H9 (cell line): ENCODE measurements around the gene PLD1. TPM values are rescaled to one million over a fixed set of nuclear protein-coding genes. Genes with fewer than 3 reads are reported as not detected.

Experiments used
- DNase-seq: peaks from one replicate; pipeline ENCODE4 v3.0.0-alpha.2; 2017
- H2AFZ ChIP-seq: one replicate; pipeline ENCODE4 v1.6.1; 2013; ENCODE audit warnings: mild to moderate bottlenecking, low read length, control low read depth, moderate library complexity
- H2AK5ac ChIP-seq: 2 replicates; pipeline ENCODE4 v1.6.1; 2013; ENCODE audit warnings: low read length, control low read depth, mixed read lengths; ENCODE audit not compliant: insufficient read length
- H2BK120ac ChIP-seq: one replicate; pipeline ENCODE4 v1.6.1; 2013; ENCODE audit warnings: low read depth, mild to moderate bottlenecking, low read length, control low read depth, inconsistent platforms; ENCODE audit not compliant: poor library complexity, severe bottlenecking
- H2BK12ac ChIP-seq: 2 replicates; pipeline ENCODE4 v1.6.1; 2013; ENCODE audit warnings: low read length, control low read depth, mixed read lengths, low read depth; ENCODE audit not compliant: insufficient read length
- H2BK15ac ChIP-seq: 2 replicates; pipeline ENCODE4 v1.6.1; 2013; ENCODE audit warnings: low read depth, low read length, control low read depth
- H2BK20ac ChIP-seq: one replicate; pipeline ENCODE4 v1.6.1; 2013; ENCODE audit warnings: low read depth, mild to moderate bottlenecking, low read length, control low read depth, inconsistent platforms; ENCODE audit not compliant: poor library complexity, severe bottlenecking
- H2BK5ac ChIP-seq: 2 replicates; pipeline ENCODE4 v1.6.1; 2013; ENCODE audit warnings: low read length, control low read depth, mixed read lengths; ENCODE audit not compliant: insufficient read length
- H3K14ac ChIP-seq: 2 replicates; pipeline ENCODE4 v1.6.1; 2013; ENCODE audit warnings: low read length, control low read depth; ENCODE audit not compliant: insufficient read depth
- H3K18ac ChIP-seq: 2 replicates; pipeline ENCODE4 v1.6.1; 2013; ENCODE audit warnings: low read depth, mild to moderate bottlenecking, mixed read lengths, low read length, control low read depth; ENCODE audit not compliant: insufficient read length
- H3K23ac ChIP-seq: 2 replicates; pipeline ENCODE4 v1.6.1; 2013; ENCODE audit warnings: low read length, control low read depth, mixed read lengths, low read depth; ENCODE audit not compliant: insufficient read length
- H3K23me2 ChIP-seq: 2 replicates; pipeline ENCODE4 v1.6.1; 2013; ENCODE audit warnings: low read depth, mild to moderate bottlenecking, mixed read lengths, low read length, control low read depth; ENCODE audit not compliant: insufficient read length, poor library complexity, severe bottlenecking
- H3K27ac ChIP-seq: 2 replicates; pipeline ENCODE4 v1.5.1; 2013; ENCODE audit warnings: low read length, control low read depth, mixed read lengths, low read depth; ENCODE audit not compliant: insufficient read length
- H3K27me3 ChIP-seq: 2 replicates; pipeline ENCODE4 v1.6.1; 2013; ENCODE audit warnings: low read length, control low read depth, inconsistent platforms; ENCODE audit not compliant: insufficient read depth
- H3K4ac ChIP-seq: 2 replicates; pipeline ENCODE4 v1.6.1; 2013; ENCODE audit warnings: low read depth, mild to moderate bottlenecking, control low read depth, inconsistent platforms, low read length, moderate library complexity
- H3K4me1 ChIP-seq: 2 replicates; pipeline ENCODE4 v1.6.1; 2013; ENCODE audit warnings: low read length, control low read depth, inconsistent platforms; ENCODE audit not compliant: insufficient read depth
- H3K4me2 ChIP-seq: 2 replicates; pipeline ENCODE4 v1.6.1; 2013; ENCODE audit warnings: low read length, control low read depth, mixed read lengths; ENCODE audit not compliant: insufficient read length, insufficient read depth
- H3K56ac ChIP-seq: 2 replicates; pipeline ENCODE4 v1.6.1; 2013; ENCODE audit warnings: low read depth, mild to moderate bottlenecking, mixed read lengths, low read length, control low read depth; ENCODE audit not compliant: insufficient read length
- H3K79me1 ChIP-seq: 2 replicates; pipeline ENCODE4 v1.6.1; 2013; ENCODE audit warnings: low read depth, mild to moderate bottlenecking, moderate library complexity, low read length, control low read depth, inconsistent platforms; ENCODE audit not compliant: insufficient read depth, poor library complexity, severe bottlenecking
- H3K79me2 ChIP-seq: 2 replicates; pipeline ENCODE4 v1.6.1; 2013; ENCODE audit warnings: low read length, control low read depth, inconsistent platforms; ENCODE audit not compliant: insufficient read depth
- H3K9ac ChIP-seq: 2 replicates; pipeline ENCODE4 v1.6.1; 2013; ENCODE audit warnings: low read length, control low read depth, mixed read lengths; ENCODE audit not compliant: insufficient read length; ENCODE audit errors: extremely low read depth
- H3K9me3 ChIP-seq: one replicate; pipeline ENCODE4 v1.6.1; 2013; ENCODE audit warnings: low read depth, low read length, inconsistent platforms; ENCODE audit not compliant: control insufficient read depth
- H3T11ph ChIP-seq: one replicate; pipeline ENCODE4 v1.6.1; 2013; ENCODE audit warnings: mild to moderate bottlenecking, low read length, control low read depth, inconsistent platforms
- H4K20me1 ChIP-seq: one replicate; pipeline ENCODE4 v1.6.1; 2013; ENCODE audit not compliant: control insufficient read depth, insufficient read length, insufficient read depth
- H4K5ac ChIP-seq: 2 replicates; pipeline ENCODE4 v1.6.1; 2013; ENCODE audit warnings: low read depth, mild to moderate bottlenecking, mixed read lengths, low read length, control low read depth; ENCODE audit not compliant: insufficient read length
- H4K8ac ChIP-seq: replicated peaks from 2 replicates; pipeline ENCODE4 v1.6.1; 2013; ENCODE audit warnings: low read length, control low read depth, mixed read lengths, low read depth; ENCODE audit not compliant: insufficient read length
- H4K91ac ChIP-seq: 2 replicates; pipeline ENCODE4 v1.6.1; 2013; ENCODE audit warnings: low read depth, mild to moderate bottlenecking, moderate library complexity, mixed read lengths, low read length, control low read depth; ENCODE audit not compliant: insufficient read length
- H3K27ac Mint-ChIP-seq, 3 experiments: 2 replicates in 2 of 3; 3 replicates in 1 of 3; pipeline ENCODE4 v1.8.0; 2020 to 2021; ENCODE audit warnings: mixed read lengths in 3 of 3, mild to moderate bottlenecking in 1 of 3, moderate library complexity in 1 of 3
- H3K27me3 Mint-ChIP-seq: 2 replicates; pipeline ENCODE4 v1.8.0; 2021; ENCODE audit warnings: low read depth, mild to moderate bottlenecking, moderate library complexity, mixed read lengths
- H3K36me3 Mint-ChIP-seq, 3 experiments: 2 replicates in 2 of 3; 3 replicates in 1 of 3; pipeline ENCODE4 v1.8.0; 2020 to 2021; ENCODE audit warnings: low read depth in 3 of 3, mixed read lengths in 3 of 3; ENCODE audit not compliant: insufficient read depth in 1 of 3
- H3K4me1 Mint-ChIP-seq, 2 experiments: 2 replicates each; pipeline ENCODE4 v1.8.0; 2020; ENCODE audit warnings: mixed read lengths in 2 of 2
- H3K4me3 Mint-ChIP-seq, 2 experiments: 2 replicates in 1 of 2; 3 replicates in 1 of 2; pipeline ENCODE4 v1.8.0; 2020 to 2021; ENCODE audit warnings: mild to moderate bottlenecking in 2 of 2, mixed read lengths in 2 of 2, moderate library complexity in 1 of 2
- H3K9me3 Mint-ChIP-seq, 2 experiments: 2 replicates in 1 of 2; 3 replicates in 1 of 2; pipeline ENCODE4 v1.8.0; 2020; ENCODE audit warnings: mild to moderate bottlenecking in 2 of 2, mixed read lengths in 2 of 2, moderate library complexity in 1 of 2
- CTCF ChIP-seq: fragments of 200-600 bp; sonication (generic); conservative IDR thresholded peaks from 3 replicates; pipeline ENCODE4 v1.8.0; 2021; ENCODE audit warnings: antibody characterized with exemption, mild to moderate bottlenecking
- WGBS: extraction: QIAGEN DNeasy Blood & Tissue Kit; methylation state at CpG from one replicate; pipeline ENCODE4 v1.1.7; 2013; ENCODE audit warnings: missing lambda C conversion rate, low lambda C conversion rate, mixed read lengths; ENCODE audit not compliant: insufficient read length; ENCODE audit errors: extremely low coverage; 5-methylcytosine and 5-hydroxymethylcytosine counted together
- total RNA-seq: library from RNA; stranded (reverse); gene quantifications from 2 replicates; pipeline ENCODE4 v1.2.1, GENCODE V29; 2021

Gene PLD1
- total RNA-seq, 1 experiment from 2014 or later = 1.8 TPM

GRCh38 chr3:171607452-171607851 is 202.8 kb downstream of the PLD1 start:
- H4K5ac ChIP-seq = no peak overlapping the region
- no peak overlapping the region for H2AK5ac ChIP-seq
- no peaks in the 10 kb centered on the region for H3K4me1 ChIP-seq
- no peaks in the 10 kb centered on the region for H3K79me1 ChIP-seq
- H2AFZ ChIP-seq = no peak overlapping the region
- H3K4ac ChIP-seq = no peak overlapping the region
- no peak for DNase-seq
- no peak overlapping the region for H3T11ph ChIP-seq
- no peak overlapping the region for H3K27ac ChIP-seq
- H4K91ac ChIP-seq = no peak overlapping the region
- H3K27ac Mint-ChIP-seq = no peak overlapping the region
- H3K9ac ChIP-seq = no peak overlapping the region
- H3K18ac ChIP-seq = no peak overlapping the region
- no peaks in the 10 kb centered on the region for H4K20me1 ChIP-seq
- no peak overlapping the region for H2BK20ac ChIP-seq
- H3K14ac ChIP-seq = no peak overlapping the region
- H2BK120ac ChIP-seq = no peak overlapping the region
- no peak for TF ChIP-seq CTCF
- no peak overlapping the region for H3K23ac ChIP-seq
- H3K4me3 Mint-ChIP-seq = no peak overlapping the region
- H4K8ac ChIP-seq = no peak overlapping the region
- H3K23me2 ChIP-seq = no peaks in the 10 kb centered on the region
- H2BK12ac ChIP-seq = no peak overlapping the region
- no peaks in the 10 kb centered on the region for H3K27me3 ChIP-seq
- no peaks in the 10 kb centered on the region for H3K79me2 ChIP-seq
- no peaks in the 10 kb centered on the region for H3K9me3 Mint-ChIP-seq
- WGBS = no CpG with 5 or more reads among the region's 1 CpG
- no peak overlapping the region for H2BK5ac ChIP-seq
- no peaks in the 10 kb centered on the region for H3K27me3 Mint-ChIP-seq
- no peaks in the 10 kb centered on the region for H3K4me1 Mint-ChIP-seq
- H3K36me3 Mint-ChIP-seq = no peaks in the 10 kb centered on the region
- no peak overlapping the region for H3K4me2 ChIP-seq
- H2BK15ac ChIP-seq = no peak overlapping the region
- no peak overlapping the region for H3K56ac ChIP-seq
- H3K9me3 ChIP-seq = no peaks in the 10 kb centered on the region
